HEK293T (cell line): ENCODE results near the gene NHSL2.

Experiments used
- ARNT ChIP-seq: fragments of 450-650 bp; IDR thresholded peaks from 2 replicates; pipeline ENCODE4 v1.6.1; 2017; ENCODE audit warnings: mild to moderate bottlenecking
- BHLHE40 ChIP-seq: fragments of 450-650 bp; IDR thresholded peaks from 2 replicates; pipeline ENCODE4 v1.6.1; 2016; ENCODE audit warnings: mild to moderate bottlenecking, moderate library complexity, borderline replicate concordance
- FOXA1 ChIP-seq: fragments of 450-650 bp; IDR thresholded peaks from 2 replicates; pipeline ENCODE4 v1.6.1; 2016; ENCODE audit warnings: mild to moderate bottlenecking
- FOXM1 ChIP-seq: fragments of 450-650 bp; IDR thresholded peaks from 2 replicates; pipeline ENCODE4 v1.6.1; 2017; ENCODE audit warnings: mild to moderate bottlenecking, borderline replicate concordance
- HDGF ChIP-seq: fragments of 450-650 bp; IDR thresholded peaks from 2 replicates; pipeline ENCODE4 v1.6.1; 2017; ENCODE audit warnings: antibody characterized with exemption, borderline replicate concordance
- LEF1 ChIP-seq: fragments of 450-650 bp; IDR thresholded peaks from 2 replicates; pipeline ENCODE4 v1.6.1; 2017; ENCODE audit warnings: mild to moderate bottlenecking, borderline replicate concordance
- NFRKB ChIP-seq: fragments of 450-650 bp; IDR thresholded peaks from 2 replicates; pipeline ENCODE4 v1.6.1; 2016; ENCODE audit warnings: mild to moderate bottlenecking, moderate library complexity
- SP1 ChIP-seq: fragments of 450-650 bp; IDR thresholded peaks from 2 replicates; pipeline ENCODE4 v1.6.1; 2017
- SUZ12 ChIP-seq: fragments of 450-650 bp; IDR thresholded peaks from 2 replicates; pipeline ENCODE4 v1.6.1; 2016; ENCODE audit warnings: mild to moderate bottlenecking
- TF ChIP-seq, protein P1 (sequence below): fragments of 450-650 bp; IDR thresholded peaks from 2 replicates; pipeline ENCODE4 v1.6.1; 2016

DNA sequence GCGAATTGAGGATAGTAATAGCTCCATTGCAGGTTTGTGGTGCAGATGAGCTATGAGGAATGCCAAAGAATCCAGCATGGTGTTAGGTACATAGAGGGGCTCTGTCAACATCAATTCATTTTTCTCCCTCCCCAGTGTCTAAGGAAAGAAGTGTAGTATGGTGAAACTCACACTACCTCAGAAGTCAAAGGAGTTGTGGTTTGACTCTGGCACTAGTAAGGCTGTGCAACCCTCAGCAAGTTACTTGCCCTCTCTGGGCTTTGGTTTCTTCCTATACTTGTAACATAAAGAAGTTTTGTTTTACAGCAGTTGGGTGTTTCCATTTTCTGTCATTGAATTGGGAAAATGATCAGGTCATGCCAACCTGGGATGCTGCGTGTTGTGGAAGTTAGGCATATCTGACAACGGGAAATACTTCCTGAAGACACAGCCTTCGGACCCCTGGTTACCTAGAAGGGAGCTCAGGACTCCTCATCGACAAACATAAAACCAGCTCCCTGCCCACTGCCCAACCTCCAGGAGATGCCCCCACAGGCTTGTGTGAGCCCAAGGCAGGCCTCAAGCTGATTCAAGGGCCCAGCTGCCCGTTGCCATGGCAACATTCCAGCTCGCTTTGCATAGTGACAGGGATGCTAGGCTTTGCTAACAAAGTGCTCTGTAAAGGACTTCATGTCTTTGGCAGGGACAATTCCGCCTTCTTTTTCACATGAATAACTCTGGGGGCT is 149.7 kb downstream of the NHSL2 start:
- TF ChIP-seq FOXM1 (no peak), LEF1 (no peak), FOXA1 (no peak), SUZ12 (no peak), NFRKB (no peak), HDGF (no peak), BHLHE40 (no peak), SP1 (no peak), ARNT (no peak)
- TF ChIP-seq, protein P1, sequence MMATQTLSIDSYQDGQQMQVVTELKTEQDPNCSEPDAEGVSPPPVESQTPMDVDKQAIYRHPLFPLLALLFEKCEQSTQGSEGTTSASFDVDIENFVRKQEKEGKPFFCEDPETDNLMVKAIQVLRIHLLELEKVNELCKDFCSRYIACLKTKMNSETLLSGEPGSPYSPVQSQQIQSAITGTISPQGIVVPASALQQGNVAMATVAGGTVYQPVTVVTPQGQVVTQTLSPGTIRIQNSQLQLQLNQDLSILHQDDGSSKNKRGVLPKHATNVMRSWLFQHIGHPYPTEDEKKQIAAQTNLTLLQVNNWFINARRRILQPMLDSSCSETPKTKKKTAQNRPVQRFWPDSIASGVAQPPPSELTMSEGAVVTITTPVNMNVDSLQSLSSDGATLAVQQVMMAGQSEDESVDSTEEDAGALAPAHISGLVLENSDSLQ: no peak
